HEK293 (cell line): ENCODE data around the gene PRRT1.

ENCODE experiments used
- EGR2 ChIP-seq: fragments of 450-650 bp; formaldehyde crosslinking; IDR thresholded peaks from 2 replicates; pipeline ENCODE4 v1.5.1; 2016; ENCODE audit warnings: low read depth, missing biosample characterization, missing genetic modification characterization
- KLF1 ChIP-seq: fragments of 450-650 bp; formaldehyde crosslinking; IDR thresholded peaks from 2 replicates; pipeline ENCODE4 v1.5.1; 2016; ENCODE audit warnings: missing biosample characterization, missing genetic modification characterization
- KLF7 ChIP-seq: fragments of 450-650 bp; formaldehyde crosslinking; IDR thresholded peaks from 2 replicates; pipeline ENCODE4 v1.5.1; 2016; ENCODE audit warnings: missing biosample characterization, missing genetic modification characterization, borderline replicate concordance
- KLF9 ChIP-seq: fragments of 450-650 bp; formaldehyde crosslinking; IDR thresholded peaks from 2 replicates; pipeline ENCODE4 v1.5.1; 2016; ENCODE audit warnings: missing biosample characterization, missing genetic modification characterization, low read depth
- OVOL3 ChIP-seq: fragments of 450-650 bp; formaldehyde crosslinking; IDR thresholded peaks from 2 replicates; pipeline ENCODE4 v1.5.1; 2016; ENCODE audit warnings: missing biosample characterization, missing genetic modification characterization
- PRDM1 ChIP-seq: fragments of 450-650 bp; formaldehyde crosslinking; IDR thresholded peaks from 2 replicates; pipeline ENCODE4; 2016; ENCODE audit warnings: missing biosample characterization, missing genetic modification characterization
- RBAK ChIP-seq: fragments of 450-650 bp; formaldehyde crosslinking; IDR thresholded peaks from 2 replicates; pipeline ENCODE4 v1.5.1; 2016; ENCODE audit warnings: missing biosample characterization, missing genetic modification characterization
- SP7 ChIP-seq: fragments of 450-650 bp; formaldehyde crosslinking; IDR thresholded peaks from 2 replicates; pipeline ENCODE4 v1.5.1; 2016; ENCODE audit warnings: missing biosample characterization, missing genetic modification characterization
- YY2 ChIP-seq: fragments of 450-650 bp; formaldehyde crosslinking; IDR thresholded peaks from 2 replicates; pipeline ENCODE4 v1.5.1; 2016; ENCODE audit warnings: missing biosample characterization, missing genetic modification characterization
- ZBTB10 ChIP-seq: fragments of 450-650 bp; formaldehyde crosslinking; IDR thresholded peaks from 2 replicates; pipeline ENCODE4 v1.5.1; 2016; ENCODE audit warnings: missing biosample characterization, missing genetic modification characterization
- ZBTB7A ChIP-seq: fragments of 450-650 bp; formaldehyde crosslinking; IDR thresholded peaks from 2 replicates; pipeline ENCODE4 v1.5.1; 2016; ENCODE audit warnings: low read depth, missing biosample characterization, missing genetic modification characterization
- ZBTB8A ChIP-seq: fragments of 450-650 bp; formaldehyde crosslinking; IDR thresholded peaks from 2 replicates; pipeline ENCODE4 v1.5.1; 2016; ENCODE audit warnings: missing biosample characterization, missing genetic modification characterization
- ZIC2 ChIP-seq: fragments of 450-650 bp; formaldehyde crosslinking; IDR thresholded peaks from 2 replicates; pipeline ENCODE4 v1.5.1; 2016; ENCODE audit warnings: missing biosample characterization, missing genetic modification characterization
- ZNF23 ChIP-seq: fragments of 450-650 bp; formaldehyde crosslinking; IDR thresholded peaks from 2 replicates; pipeline ENCODE4 v1.5.1; 2016; ENCODE audit warnings: missing biosample characterization, missing genetic modification characterization, borderline replicate concordance
- ZNF24 ChIP-seq: fragments of 450-650 bp; formaldehyde crosslinking; IDR thresholded peaks from 2 replicates; pipeline ENCODE4 v1.5.1; 2016; ENCODE audit warnings: missing biosample characterization, missing genetic modification characterization
- ZNF26 ChIP-seq: fragments of 450-650 bp; formaldehyde crosslinking; IDR thresholded peaks from 2 replicates; pipeline ENCODE4 v1.5.1; 2016; ENCODE audit warnings: missing biosample characterization, missing genetic modification characterization
- ZNF335 ChIP-seq: fragments of 450-650 bp; formaldehyde crosslinking; conservative IDR thresholded peaks from 2 replicates; pipeline ENCODE4 v1.5.1; 2016; ENCODE audit warnings: missing biosample characterization, missing genetic modification characterization
- ZNF423 ChIP-seq: fragments of 450-650 bp; formaldehyde crosslinking; IDR thresholded peaks from 2 replicates; pipeline ENCODE4 v1.5.1; 2016; ENCODE audit warnings: missing biosample characterization, missing genetic modification characterization
- ZNF555 ChIP-seq: fragments of 450-650 bp; formaldehyde crosslinking; conservative IDR thresholded peaks from 2 replicates; pipeline ENCODE4 v1.5.1; 2017; ENCODE audit warnings: missing biosample characterization, mild to moderate bottlenecking, missing genetic modification characterization, inconsistent platforms
- ZNF561 ChIP-seq: fragments of 450-650 bp; IDR thresholded peaks from 2 replicates; pipeline ENCODE4 v1.5.1; 2018; ENCODE audit warnings: missing biosample characterization, missing genetic modification characterization, borderline replicate concordance
- ZNF660 ChIP-seq: fragments of 450-650 bp; IDR thresholded peaks from 2 replicates; pipeline ENCODE4 v1.5.1; 2018; ENCODE audit warnings: missing biosample characterization, mild to moderate bottlenecking, missing genetic modification characterization
- ZNF677 ChIP-seq: fragments of 450-650 bp; IDR thresholded peaks from 2 replicates; pipeline ENCODE4 v1.5.0; 2018; ENCODE audit warnings: missing biosample characterization, mild to moderate bottlenecking, missing genetic modification characterization, moderate library complexity
- TF ChIP-seq, protein P1 (sequence below): fragments of 450-650 bp; formaldehyde crosslinking; IDR thresholded peaks from 2 replicates; pipeline ENCODE4 v1.5.1; 2017; ENCODE audit warnings: missing biosample characterization, missing genetic modification characterization
- TF ChIP-seq, protein P2 (sequence below): fragments of 450-650 bp; formaldehyde crosslinking; IDR thresholded peaks from 2 replicates; pipeline ENCODE4 v1.5.1; 2016; ENCODE audit warnings: missing biosample characterization, missing genetic modification characterization
- TF ChIP-seq, protein P3 (sequence below): fragments of 450-650 bp; formaldehyde crosslinking; IDR thresholded peaks from 2 replicates; pipeline ENCODE4 v1.5.1; 2016; ENCODE audit warnings: missing biosample characterization, missing genetic modification characterization
- TF ChIP-seq, protein P4 (sequence below): fragments of 450-650 bp; formaldehyde crosslinking; IDR thresholded peaks from 2 replicates; pipeline ENCODE4; 2016; ENCODE audit warnings: missing biosample characterization, missing genetic modification characterization
- TF ChIP-seq, protein P5 (sequence below): fragments of 450-650 bp; formaldehyde crosslinking; IDR thresholded peaks from 2 replicates; pipeline ENCODE4 v1.5.1; 2016; ENCODE audit warnings: missing biosample characterization, missing genetic modification characterization, low read depth

The PRRT1 gene

DNA sequence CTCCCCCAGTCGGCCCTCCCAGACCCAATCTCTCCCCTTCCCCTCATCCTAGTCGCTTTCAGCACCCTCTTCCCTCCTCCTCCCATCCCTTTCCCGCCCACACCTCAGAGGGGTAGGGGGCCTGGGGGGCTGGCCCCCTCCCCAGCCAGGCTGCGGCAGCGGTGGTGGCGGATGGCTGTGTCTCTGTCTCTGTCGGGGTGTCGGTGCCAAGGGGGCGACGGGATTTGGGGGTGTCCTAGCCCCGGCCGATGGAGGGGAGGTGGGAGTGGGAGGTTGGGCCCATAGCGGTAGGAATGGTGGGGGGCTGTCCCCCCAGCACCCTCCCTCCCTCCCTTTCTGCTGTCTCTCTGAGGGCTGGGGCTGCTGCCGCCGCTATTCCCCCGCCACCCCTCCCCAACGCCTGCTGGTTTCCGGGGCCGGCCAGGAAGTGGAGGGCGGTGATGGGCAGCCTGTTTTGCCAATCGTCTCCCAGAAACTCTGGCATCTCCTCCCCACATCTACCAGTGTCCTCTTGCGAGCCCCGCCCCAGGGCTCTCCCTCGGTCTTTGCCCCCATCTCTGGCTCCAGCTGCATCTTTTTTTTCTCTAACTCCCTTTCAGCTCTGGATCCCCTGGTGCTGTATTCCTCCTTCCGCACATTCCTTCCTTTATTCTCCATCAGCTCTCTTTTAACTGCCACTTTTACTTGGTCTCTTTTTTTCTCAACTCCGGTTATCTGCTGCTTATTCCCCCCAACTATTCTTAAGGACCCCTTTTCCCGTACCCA, 24.2 kb upstream of the PRRT1 start, which contains the start of gene AGPAT1 (continued):
- TF ChIP-seq OVOL3 (tag by site-specific recombination) (0 out of 2 replicates have a peak, but pooled peaks have one; percentile 18), ZNF660 (tag by site-specific recombination) (no peak), ZNF24 (tag by site-specific recombination) (0 out of 2 replicates have a peak, but pooled peaks have one; percentile 66), ZNF423 (no peak), RBAK (tag by site-specific recombination) (no peak), SP7 (tag by site-specific recombination) (peak; percentile 36), PRDM1 (tag by site-specific recombination) (peak; percentile 86), ZNF561 (peak; percentile 29; the same call in 1 of the 2 replicates), EGR2 (tag by site-specific recombination) (peak; percentile 54), ZNF677 (tag by site-specific recombination) (no peak), ZBTB7A (tag by site-specific recombination) (peak; percentile 54; the same call in 1 of the 2 replicates), YY2 (tag by site-specific recombination) (peak; percentile 42; the same call in 1 of the 2 replicates), ZBTB10 (tag by site-specific recombination) (peak; percentile 99), ZBTB8A (tag by site-specific recombination) (peak; percentile 34), ZNF26 (tag by site-specific recombination) (no peak), KLF1 (tag by site-specific recombination) (peak; percentile 19; the same call in 1 of the 2 replicates), KLF7 (tag by site-specific recombination) (peak; percentile 37; the same call in 1 of the 2 replicates), ZNF335 (peak; percentile 79), KLF9 (tag by site-specific recombination) (peak; percentile 48; the same call in 1 of the 2 replicates), ZNF555 (tag by site-specific recombination) (no peak), ZNF23 (no peak), ZIC2 (tag by site-specific recombination) (peak; percentile 35)
- TF ChIP-seq, protein P1, sequence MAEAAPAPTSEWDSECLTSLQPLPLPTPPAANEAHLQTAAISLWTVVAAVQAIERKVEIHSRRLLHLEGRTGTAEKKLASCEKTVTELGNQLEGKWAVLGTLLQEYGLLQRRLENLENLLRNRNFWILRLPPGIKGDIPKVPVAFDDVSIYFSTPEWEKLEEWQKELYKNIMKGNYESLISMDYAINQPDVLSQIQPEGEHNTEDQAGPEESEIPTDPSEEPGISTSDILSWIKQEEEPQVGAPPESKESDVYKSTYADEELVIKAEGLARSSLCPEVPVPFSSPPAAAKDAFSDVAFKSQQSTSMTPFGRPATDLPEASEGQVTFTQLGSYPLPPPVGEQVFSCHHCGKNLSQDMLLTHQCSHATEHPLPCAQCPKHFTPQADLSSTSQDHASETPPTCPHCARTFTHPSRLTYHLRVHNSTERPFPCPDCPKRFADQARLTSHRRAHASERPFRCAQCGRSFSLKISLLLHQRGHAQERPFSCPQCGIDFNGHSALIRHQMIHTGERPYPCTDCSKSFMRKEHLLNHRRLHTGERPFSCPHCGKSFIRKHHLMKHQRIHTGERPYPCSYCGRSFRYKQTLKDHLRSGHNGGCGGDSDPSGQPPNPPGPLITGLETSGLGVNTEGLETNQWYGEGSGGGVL (tag by site-specific recombination), result peak; percentile 99
- TF ChIP-seq, protein P2, sequence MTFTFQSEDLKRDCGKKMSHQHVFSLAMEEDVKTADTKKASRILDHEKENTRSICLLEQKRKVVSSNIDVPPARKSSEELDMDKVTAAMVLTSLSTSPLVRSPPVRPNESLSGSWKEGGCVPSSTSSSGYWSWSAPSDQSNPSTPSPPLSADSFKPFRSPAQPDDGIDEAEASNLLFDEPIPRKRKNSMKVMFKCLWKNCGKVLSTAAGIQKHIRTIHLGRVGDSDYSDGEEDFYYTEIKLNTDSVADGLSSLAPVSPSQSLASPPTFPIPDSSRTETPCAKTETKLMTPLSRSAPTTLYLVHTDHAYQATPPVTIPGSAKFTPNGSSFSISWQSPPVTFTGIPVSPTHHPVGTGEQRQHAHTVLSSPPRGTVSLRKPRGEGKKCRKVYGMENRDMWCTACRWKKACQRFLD (tag by site-specific recombination), result no peak
- TF ChIP-seq, protein P3, sequence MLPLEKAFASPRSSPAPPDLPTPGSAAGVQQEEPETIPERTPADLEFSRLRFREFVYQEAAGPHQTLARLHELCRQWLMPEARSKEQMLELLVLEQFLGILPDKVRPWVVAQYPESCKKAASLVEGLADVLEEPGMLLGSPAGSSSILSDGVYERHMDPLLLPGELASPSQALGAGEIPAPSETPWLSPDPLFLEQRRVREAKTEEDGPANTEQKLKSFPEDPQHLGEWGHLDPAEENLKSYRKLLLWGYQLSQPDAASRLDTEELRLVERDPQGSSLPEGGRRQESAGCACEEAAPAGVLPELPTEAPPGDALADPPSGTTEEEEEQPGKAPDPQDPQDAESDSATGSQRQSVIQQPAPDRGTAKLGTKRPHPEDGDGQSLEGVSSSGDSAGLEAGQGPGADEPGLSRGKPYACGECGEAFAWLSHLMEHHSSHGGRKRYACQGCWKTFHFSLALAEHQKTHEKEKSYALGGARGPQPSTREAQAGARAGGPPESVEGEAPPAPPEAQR (tag by site-specific recombination), result no peak
- TF ChIP-seq, protein P4, sequence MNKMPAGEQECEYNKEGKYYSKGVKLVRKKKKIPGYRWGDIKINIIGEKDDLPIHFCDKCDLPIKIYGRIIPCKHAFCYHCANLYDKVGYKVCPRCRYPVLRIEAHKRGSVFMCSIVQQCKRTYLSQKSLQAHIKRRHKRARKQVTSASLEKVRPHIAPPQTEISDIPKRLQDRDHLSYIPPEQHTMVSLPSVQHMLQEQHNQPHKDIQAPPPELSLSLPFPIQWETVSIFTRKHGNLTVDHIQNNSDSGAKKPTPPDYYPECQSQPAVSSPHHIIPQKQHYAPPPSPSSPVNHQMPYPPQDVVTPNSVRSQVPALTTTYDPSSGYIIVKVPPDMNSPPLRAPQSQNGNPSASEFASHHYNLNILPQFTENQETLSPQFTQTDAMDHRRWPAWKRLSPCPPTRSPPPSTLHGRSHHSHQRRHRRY (tag by site-specific recombination), result no peak
- TF ChIP-seq, protein P5, sequence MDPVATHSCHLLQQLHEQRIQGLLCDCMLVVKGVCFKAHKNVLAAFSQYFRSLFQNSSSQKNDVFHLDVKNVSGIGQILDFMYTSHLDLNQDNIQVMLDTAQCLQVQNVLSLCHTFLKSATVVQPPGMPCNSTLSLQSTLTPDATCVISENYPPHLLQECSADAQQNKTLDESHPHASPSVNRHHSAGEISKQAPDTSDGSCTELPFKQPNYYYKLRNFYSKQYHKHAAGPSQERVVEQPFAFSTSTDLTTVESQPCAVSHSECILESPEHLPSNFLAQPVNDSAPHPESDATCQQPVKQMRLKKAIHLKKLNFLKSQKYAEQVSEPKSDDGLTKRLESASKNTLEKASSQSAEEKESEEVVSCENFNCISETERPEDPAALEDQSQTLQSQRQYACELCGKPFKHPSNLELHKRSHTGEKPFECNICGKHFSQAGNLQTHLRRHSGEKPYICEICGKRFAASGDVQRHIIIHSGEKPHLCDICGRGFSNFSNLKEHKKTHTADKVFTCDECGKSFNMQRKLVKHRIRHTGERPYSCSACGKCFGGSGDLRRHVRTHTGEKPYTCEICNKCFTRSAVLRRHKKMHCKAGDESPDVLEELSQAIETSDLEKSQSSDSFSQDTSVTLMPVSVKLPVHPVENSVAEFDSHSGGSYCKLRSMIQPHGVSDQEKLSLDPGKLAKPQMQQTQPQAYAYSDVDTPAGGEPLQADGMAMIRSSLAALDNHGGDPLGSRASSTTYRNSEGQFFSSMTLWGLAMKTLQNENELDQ (tag by site-specific recombination), result no peak
